H9 (cell line): ENCODE measurements around the gene EFCAB6. TPM values are rescaled to one million over a fixed set of nuclear protein-coding genes. Genes with fewer than 3 reads are reported as not detected.

Experiments used
- DNase-seq: peaks from one replicate; pipeline ENCODE4 v3.0.0-alpha.2; 2017
- H2AFZ ChIP-seq: one replicate; pipeline ENCODE4 v1.6.1; 2013; ENCODE audit warnings: mild to moderate bottlenecking, low read length, control low read depth, moderate library complexity
- H2AK5ac ChIP-seq: 2 replicates; pipeline ENCODE4 v1.6.1; 2013; ENCODE audit warnings: low read length, control low read depth, mixed read lengths; ENCODE audit not compliant: insufficient read length
- H2BK120ac ChIP-seq: one replicate; pipeline ENCODE4 v1.6.1; 2013; ENCODE audit warnings: low read depth, mild to moderate bottlenecking, low read length, control low read depth, inconsistent platforms; ENCODE audit not compliant: poor library complexity, severe bottlenecking
- H2BK12ac ChIP-seq: 2 replicates; pipeline ENCODE4 v1.6.1; 2013; ENCODE audit warnings: low read length, control low read depth, mixed read lengths, low read depth; ENCODE audit not compliant: insufficient read length
- H2BK15ac ChIP-seq: 2 replicates; pipeline ENCODE4 v1.6.1; 2013; ENCODE audit warnings: low read depth, low read length, control low read depth
- H2BK20ac ChIP-seq: one replicate; pipeline ENCODE4 v1.6.1; 2013; ENCODE audit warnings: low read depth, mild to moderate bottlenecking, low read length, control low read depth, inconsistent platforms; ENCODE audit not compliant: poor library complexity, severe bottlenecking
- H2BK5ac ChIP-seq: 2 replicates; pipeline ENCODE4 v1.6.1; 2013; ENCODE audit warnings: low read length, control low read depth, mixed read lengths; ENCODE audit not compliant: insufficient read length
- H3K14ac ChIP-seq: 2 replicates; pipeline ENCODE4 v1.6.1; 2013; ENCODE audit warnings: low read length, control low read depth; ENCODE audit not compliant: insufficient read depth
- H3K18ac ChIP-seq: 2 replicates; pipeline ENCODE4 v1.6.1; 2013; ENCODE audit warnings: low read depth, mild to moderate bottlenecking, mixed read lengths, low read length, control low read depth; ENCODE audit not compliant: insufficient read length
- H3K23ac ChIP-seq: 2 replicates; pipeline ENCODE4 v1.6.1; 2013; ENCODE audit warnings: low read length, control low read depth, mixed read lengths, low read depth; ENCODE audit not compliant: insufficient read length
- H3K23me2 ChIP-seq: 2 replicates; pipeline ENCODE4 v1.6.1; 2013; ENCODE audit warnings: low read depth, mild to moderate bottlenecking, mixed read lengths, low read length, control low read depth; ENCODE audit not compliant: insufficient read length, poor library complexity, severe bottlenecking
- H3K27ac ChIP-seq: 2 replicates; pipeline ENCODE4 v1.5.1; 2013; ENCODE audit warnings: low read length, control low read depth, mixed read lengths, low read depth; ENCODE audit not compliant: insufficient read length
- H3K27me3 ChIP-seq: 2 replicates; pipeline ENCODE4 v1.6.1; 2013; ENCODE audit warnings: low read length, control low read depth, inconsistent platforms; ENCODE audit not compliant: insufficient read depth
- H3K4ac ChIP-seq: 2 replicates; pipeline ENCODE4 v1.6.1; 2013; ENCODE audit warnings: low read depth, mild to moderate bottlenecking, control low read depth, inconsistent platforms, low read length, moderate library complexity
- H3K4me1 ChIP-seq: 2 replicates; pipeline ENCODE4 v1.6.1; 2013; ENCODE audit warnings: low read length, control low read depth, inconsistent platforms; ENCODE audit not compliant: insufficient read depth
- H3K4me2 ChIP-seq: 2 replicates; pipeline ENCODE4 v1.6.1; 2013; ENCODE audit warnings: low read length, control low read depth, mixed read lengths; ENCODE audit not compliant: insufficient read length, insufficient read depth
- H3K56ac ChIP-seq: 2 replicates; pipeline ENCODE4 v1.6.1; 2013; ENCODE audit warnings: low read depth, mild to moderate bottlenecking, mixed read lengths, low read length, control low read depth; ENCODE audit not compliant: insufficient read length
- H3K79me1 ChIP-seq: 2 replicates; pipeline ENCODE4 v1.6.1; 2013; ENCODE audit warnings: low read depth, mild to moderate bottlenecking, moderate library complexity, low read length, control low read depth, inconsistent platforms; ENCODE audit not compliant: insufficient read depth, poor library complexity, severe bottlenecking
- H3K79me2 ChIP-seq: 2 replicates; pipeline ENCODE4 v1.6.1; 2013; ENCODE audit warnings: low read length, control low read depth, inconsistent platforms; ENCODE audit not compliant: insufficient read depth
- H3K9ac ChIP-seq: 2 replicates; pipeline ENCODE4 v1.6.1; 2013; ENCODE audit warnings: low read length, control low read depth, mixed read lengths; ENCODE audit not compliant: insufficient read length; ENCODE audit errors: extremely low read depth
- H3K9me3 ChIP-seq: one replicate; pipeline ENCODE4 v1.6.1; 2013; ENCODE audit warnings: low read depth, low read length, inconsistent platforms; ENCODE audit not compliant: control insufficient read depth
- H3T11ph ChIP-seq: one replicate; pipeline ENCODE4 v1.6.1; 2013; ENCODE audit warnings: mild to moderate bottlenecking, low read length, control low read depth, inconsistent platforms
- H4K20me1 ChIP-seq: one replicate; pipeline ENCODE4 v1.6.1; 2013; ENCODE audit not compliant: control insufficient read depth, insufficient read length, insufficient read depth
- H4K5ac ChIP-seq: 2 replicates; pipeline ENCODE4 v1.6.1; 2013; ENCODE audit warnings: low read depth, mild to moderate bottlenecking, mixed read lengths, low read length, control low read depth; ENCODE audit not compliant: insufficient read length
- H4K8ac ChIP-seq: replicated peaks from 2 replicates; pipeline ENCODE4 v1.6.1; 2013; ENCODE audit warnings: low read length, control low read depth, mixed read lengths, low read depth; ENCODE audit not compliant: insufficient read length
- H4K91ac ChIP-seq: 2 replicates; pipeline ENCODE4 v1.6.1; 2013; ENCODE audit warnings: low read depth, mild to moderate bottlenecking, moderate library complexity, mixed read lengths, low read length, control low read depth; ENCODE audit not compliant: insufficient read length
- H3K27ac Mint-ChIP-seq, 3 experiments: 2 replicates in 2 of 3; 3 replicates in 1 of 3; pipeline ENCODE4 v1.8.0; 2020 to 2021; ENCODE audit warnings: mixed read lengths in 3 of 3, mild to moderate bottlenecking in 1 of 3, moderate library complexity in 1 of 3
- H3K27me3 Mint-ChIP-seq: 2 replicates; pipeline ENCODE4 v1.8.0; 2021; ENCODE audit warnings: low read depth, mild to moderate bottlenecking, moderate library complexity, mixed read lengths
- H3K36me3 Mint-ChIP-seq, 3 experiments: 2 replicates in 2 of 3; 3 replicates in 1 of 3; pipeline ENCODE4 v1.8.0; 2020 to 2021; ENCODE audit warnings: low read depth in 3 of 3, mixed read lengths in 3 of 3; ENCODE audit not compliant: insufficient read depth in 1 of 3
- H3K4me1 Mint-ChIP-seq, 2 experiments: 2 replicates each; pipeline ENCODE4 v1.8.0; 2020; ENCODE audit warnings: mixed read lengths in 2 of 2
- H3K4me3 Mint-ChIP-seq, 2 experiments: 2 replicates in 1 of 2; 3 replicates in 1 of 2; pipeline ENCODE4 v1.8.0; 2020 to 2021; ENCODE audit warnings: mild to moderate bottlenecking in 2 of 2, mixed read lengths in 2 of 2, moderate library complexity in 1 of 2
- H3K9me3 Mint-ChIP-seq, 2 experiments: 2 replicates in 1 of 2; 3 replicates in 1 of 2; pipeline ENCODE4 v1.8.0; 2020; ENCODE audit warnings: mild to moderate bottlenecking in 2 of 2, mixed read lengths in 2 of 2, moderate library complexity in 1 of 2
- CTCF ChIP-seq: fragments of 200-600 bp; sonication (generic); conservative IDR thresholded peaks from 3 replicates; pipeline ENCODE4 v1.8.0; 2021; ENCODE audit warnings: antibody characterized with exemption, mild to moderate bottlenecking
- WGBS: extraction: QIAGEN DNeasy Blood & Tissue Kit; methylation state at CpG from one replicate; pipeline ENCODE4 v1.1.7; 2013; ENCODE audit warnings: missing lambda C conversion rate, low lambda C conversion rate, mixed read lengths; ENCODE audit not compliant: insufficient read length; ENCODE audit errors: extremely low coverage; 5-methylcytosine and 5-hydroxymethylcytosine counted together
- total RNA-seq: library from RNA; stranded (reverse); gene quantifications from 2 replicates; pipeline ENCODE4 v1.2.1, GENCODE V29; 2021

EFCAB6 gene
- total RNA-seq, 1 experiment from 2014 or later, result 0.31 TPM

GRCh38 chr22:43501878-43502277 is 310.2 kb downstream of the EFCAB6 start:
- H3K36me3 Mint-ChIP-seq, result peaks cover 2 to 10% (median 2%) of the 10 kb centered on the region in 3 experiments; a peak in 2 of 7 replicates
- Histone ChIP-seq H3K4ac (no peak overlapping the region), H2AFZ (no peak overlapping the region), H3K4me1 (no peaks in the 10 kb centered on the region), H2BK120ac (no peak overlapping the region), H2BK15ac (no peak overlapping the region), H2AK5ac (no peak overlapping the region), H3K18ac (no peak overlapping the region), H4K8ac (no peak overlapping the region), H3K79me1 (no peaks in the 10 kb centered on the region), H2BK5ac (no peak overlapping the region), H3K79me2 (no peaks in the 10 kb centered on the region), H4K5ac (no peak overlapping the region), H3K27me3 (no peaks in the 10 kb centered on the region), H3T11ph (no peak overlapping the region), H3K27ac (no peak overlapping the region), H2BK12ac (no peak overlapping the region), H3K9ac (no peak overlapping the region), H4K20me1 (no peaks in the 10 kb centered on the region), H3K56ac (no peak overlapping the region), H3K23me2 (no peaks in the 10 kb centered on the region), H4K91ac (no peak overlapping the region), H3K4me2 (no peak overlapping the region), H3K9me3 (no peaks in the 10 kb centered on the region), H3K23ac (no peak overlapping the region), H3K14ac (no peak overlapping the region; the same call in 1 of the 2 replicates), H2BK20ac (no peak overlapping the region)
- peaks cover 11% of the 10 kb centered on the region for H3K27me3 Mint-ChIP-seq
- DNase-seq, result no peak
- no CpG with 5 or more reads among the region's 11 CpGs for WGBS
- TF ChIP-seq CTCF, result no peak
- H3K9me3 Mint-ChIP-seq, result peaks cover 10 to 20% of the 10 kb centered on the region in 2 experiments
- no peak overlapping the region for H3K4me3 Mint-ChIP-seq
- no peaks in the 10 kb centered on the region for H3K4me1 Mint-ChIP-seq
- H3K27ac Mint-ChIP-seq, result peak overlapping the region in 1 of 3 experiments; percentile 21; a peak in 1 of 7 replicates
